Activated naive CD4-positive, alpha-beta T cell treated with anti-CD3 and anti-CD28 coated beads, Interleukin-2, amount 50 U/mL, for 24 hours (primary cell): ENCODE measurements around the gene IPPK.
A peak's percentile ranks its signal among the peaks of the same experiment; 100 is the strongest.

Experiments used
- H3K27ac Mint-ChIP-seq: one replicate; pipeline ENCODE4 v1.8.0; 2021; ENCODE audit warnings: mild to moderate bottlenecking, mixed read lengths
- H3K27me3 Mint-ChIP-seq: one replicate; pipeline ENCODE4 v1.8.0; 2021; ENCODE audit warnings: mixed read lengths
- H3K36me3 Mint-ChIP-seq: one replicate; pipeline ENCODE4 v1.8.0; 2021; ENCODE audit warnings: mixed read lengths
- H3K4me1 Mint-ChIP-seq: one replicate; pipeline ENCODE4 v1.8.0; 2021; ENCODE audit warnings: mixed read lengths
- H3K4me3 Mint-ChIP-seq: one replicate; pipeline ENCODE4 v1.8.0; 2021; ENCODE audit warnings: mild to moderate bottlenecking, mixed read lengths
- H3K9me3 Mint-ChIP-seq: one replicate; pipeline ENCODE4 v1.8.0; 2021; ENCODE audit warnings: mixed read lengths

IPPK gene

DNA sequence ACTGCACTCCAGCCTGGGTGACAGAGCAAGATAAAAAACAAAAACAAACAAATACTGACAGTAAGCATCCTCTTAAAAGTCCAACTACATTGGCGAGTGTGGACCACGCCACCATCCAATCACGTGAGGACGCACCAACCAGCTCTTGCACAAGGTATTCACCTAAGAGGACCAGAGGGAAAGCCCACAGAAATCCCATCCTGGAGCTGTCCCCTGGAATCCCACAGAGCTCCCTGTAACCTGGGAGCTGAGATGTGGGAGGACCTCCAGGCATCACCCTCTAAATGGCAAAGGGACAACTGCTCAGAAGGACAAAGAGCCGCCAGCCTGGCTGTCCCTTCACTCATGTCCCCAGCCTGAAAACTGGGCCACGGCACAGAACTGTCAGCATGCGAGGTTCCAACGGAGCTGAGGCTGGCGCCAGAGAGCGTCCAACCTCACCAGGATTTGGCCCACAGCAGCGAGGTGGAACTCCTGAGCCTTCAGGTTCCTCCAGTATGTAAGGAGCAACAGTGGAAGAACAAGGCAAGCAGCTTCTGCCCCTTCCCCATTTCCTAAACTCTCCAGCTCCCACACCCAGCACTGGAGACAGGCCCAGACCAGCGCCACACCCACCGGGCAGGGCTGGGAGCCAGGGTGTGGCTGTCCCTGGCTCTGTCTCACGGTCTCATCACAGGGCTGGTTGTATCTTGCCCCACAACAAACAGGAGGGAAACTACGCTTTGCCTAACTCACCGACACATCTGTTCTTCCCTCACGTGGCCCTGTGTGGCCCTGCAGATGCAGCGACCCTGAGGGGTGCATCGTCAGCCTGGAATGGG lies 15.2 kb downstream of the IPPK start:
- Mint-ChIP-seq H3K4me1 (no peaks in the 10 kb centered on the region), H3K36me3 (peaks cover 7% of the 10 kb centered on the region), H3K4me3 (no peak overlapping the region), H3K9me3 (no peaks in the 10 kb centered on the region), H3K27ac (no peak overlapping the region), H3K27me3 (no peaks in the 10 kb centered on the region)

DNA sequence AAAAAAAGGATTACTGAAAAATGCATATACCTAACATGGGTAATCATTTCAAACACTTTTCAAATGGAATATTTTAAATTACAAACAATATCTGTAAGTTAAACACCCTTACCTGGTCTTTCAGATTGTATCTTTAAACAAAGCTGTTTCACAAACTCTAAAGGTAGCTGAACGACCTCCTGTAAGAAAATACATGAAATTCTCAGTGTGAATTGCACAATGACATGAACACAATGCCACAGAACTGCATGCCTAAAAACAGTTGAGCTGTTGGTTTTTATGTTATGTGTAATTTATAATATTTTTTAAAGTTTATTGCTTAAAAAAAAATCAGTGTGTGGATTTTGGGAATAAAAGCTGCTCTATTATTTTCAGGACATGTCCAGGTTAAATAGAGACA lies 17.5 kb downstream of the IPPK start:
- Mint-ChIP-seq H3K27me3 (no peaks in the 10 kb centered on the region), H3K36me3 (peaks cover 15% of the 10 kb centered on the region), H3K9me3 (no peaks in the 10 kb centered on the region), H3K4me3 (no peak overlapping the region), H3K4me1 (no peaks in the 10 kb centered on the region), H3K27ac (no peak overlapping the region)

DNA sequence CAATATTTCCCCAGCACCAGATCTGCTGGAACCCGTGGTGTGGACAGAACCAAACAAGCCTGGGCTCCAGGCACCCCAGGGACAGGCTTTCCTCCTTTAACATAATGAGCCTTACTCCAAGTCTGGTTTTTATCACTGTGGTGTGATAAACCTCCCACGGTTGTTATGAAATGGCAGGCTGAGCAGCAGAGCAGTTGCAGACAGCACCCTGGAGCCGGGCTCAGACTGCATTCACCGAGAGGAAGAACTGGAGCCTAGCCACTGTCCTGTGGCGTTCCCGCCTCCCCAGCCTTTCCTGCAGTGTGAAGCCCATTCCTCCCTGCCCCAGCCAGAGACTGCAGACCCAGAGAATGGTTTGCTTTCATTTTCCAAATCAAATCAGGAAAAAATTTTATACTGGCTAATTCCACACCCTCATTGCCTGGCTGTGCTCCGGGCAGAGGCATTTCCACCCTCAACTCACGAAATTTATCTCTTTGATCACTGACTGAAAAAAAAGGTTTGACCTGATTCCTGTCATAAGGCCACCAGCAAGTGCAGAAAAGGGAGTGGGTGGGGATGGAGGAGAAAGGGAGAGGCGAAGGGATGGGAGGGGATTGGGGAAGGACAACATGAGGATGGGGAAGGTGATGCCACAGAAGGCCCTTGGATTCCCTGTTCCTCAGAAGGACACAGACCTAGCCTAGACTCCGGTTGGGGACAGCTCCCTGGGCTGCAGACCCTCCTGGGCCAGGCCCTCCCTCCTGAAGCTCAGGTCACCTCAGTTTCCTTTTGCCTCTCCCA lies 18.9 kb downstream of the IPPK start:
- Mint-ChIP-seq H3K9me3 (peaks cover 3% of the 10 kb centered on the region), H3K4me1 (no peaks in the 10 kb centered on the region), H3K4me3 (no peak overlapping the region), H3K27me3 (no peaks in the 10 kb centered on the region), H3K36me3 (peaks cover 26% of the 10 kb centered on the region), H3K27ac (no peak overlapping the region)

DNA sequence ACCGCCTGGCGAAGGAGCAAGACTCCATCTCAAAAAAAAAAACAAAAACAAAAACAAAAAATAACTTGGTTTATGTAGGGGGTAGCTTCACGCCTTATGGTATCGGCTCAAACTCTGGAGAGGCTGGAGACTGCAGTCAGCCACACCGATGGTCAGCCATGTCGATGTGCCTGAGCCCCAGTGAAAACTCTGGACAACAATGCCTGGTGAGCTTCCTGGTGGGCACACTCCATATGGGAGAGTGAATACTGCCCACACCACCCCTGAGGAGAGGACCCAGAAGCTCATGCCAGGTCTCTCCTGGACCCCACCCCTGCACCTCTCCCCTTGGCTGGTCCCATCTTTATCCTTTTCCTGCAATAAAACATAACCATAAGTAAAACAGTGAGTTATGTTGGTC lies 19.6 kb downstream of the IPPK start:
- Mint-ChIP-seq H3K4me1 (no peaks in the 10 kb centered on the region), H3K27me3 (no peaks in the 10 kb centered on the region), H3K27ac (no peak overlapping the region), H3K9me3 (peaks cover 8% of the 10 kb centered on the region), H3K4me3 (no peak overlapping the region), H3K36me3 (peaks cover 31% of the 10 kb centered on the region)

DNA sequence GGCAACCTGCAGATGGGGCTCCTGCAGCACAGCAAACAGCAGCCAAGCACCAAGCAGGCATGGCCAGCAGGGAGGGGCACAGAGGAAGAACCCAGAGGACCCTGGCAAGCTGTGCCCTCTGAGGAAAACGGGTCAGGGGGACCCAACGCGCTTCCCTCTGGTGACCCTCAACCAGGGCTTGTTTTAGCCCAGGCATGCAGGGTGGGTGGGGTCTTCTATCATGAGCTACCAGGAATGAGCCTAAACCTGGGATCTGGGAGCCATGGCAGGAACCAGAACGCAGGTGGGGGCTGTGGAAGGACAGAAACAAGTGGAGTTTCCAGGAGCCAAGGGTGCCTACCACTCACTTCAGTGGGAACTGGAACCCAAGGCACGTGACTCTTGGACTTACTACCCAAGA lies 20.9 kb downstream of the IPPK start:
- Mint-ChIP-seq H3K4me1 (no peaks in the 10 kb centered on the region), H3K9me3 (peaks cover 8% of the 10 kb centered on the region), H3K4me3 (no peak overlapping the region), H3K36me3 (peaks cover 41% of the 10 kb centered on the region), H3K27ac (no peak overlapping the region), H3K27me3 (no peaks in the 10 kb centered on the region)

DNA sequence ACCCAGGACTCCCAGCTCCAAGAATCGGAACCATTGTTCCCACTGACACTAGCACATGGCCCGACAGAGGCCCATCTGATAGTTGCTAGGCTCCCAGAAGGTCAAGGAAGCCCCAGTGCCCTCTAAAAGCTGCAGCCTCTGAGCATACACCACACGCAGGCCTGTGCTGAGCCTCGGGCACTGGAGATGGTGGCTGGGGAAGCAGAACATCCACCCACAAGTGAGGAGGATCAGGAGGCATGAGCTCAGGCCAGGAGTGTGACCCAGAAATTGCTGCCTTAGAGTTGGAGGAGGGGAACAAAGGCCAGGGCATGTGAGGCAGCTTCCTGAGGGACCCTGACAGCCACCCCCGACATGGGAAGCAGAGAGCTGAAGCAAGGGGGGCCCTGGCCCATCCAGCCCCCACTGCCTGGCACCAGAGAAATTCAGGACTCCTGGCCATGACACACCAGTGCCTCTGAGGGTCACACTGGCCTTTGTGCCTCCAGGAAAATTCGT lies 21.4 kb downstream of the IPPK start:
- Mint-ChIP-seq H3K4me1 (no peaks in the 10 kb centered on the region), H3K36me3 (peaks cover 44% of the 10 kb centered on the region), H3K4me3 (no peak overlapping the region), H3K9me3 (peaks cover 8% of the 10 kb centered on the region), H3K27ac (no peak overlapping the region), H3K27me3 (no peaks in the 10 kb centered on the region)

DNA sequence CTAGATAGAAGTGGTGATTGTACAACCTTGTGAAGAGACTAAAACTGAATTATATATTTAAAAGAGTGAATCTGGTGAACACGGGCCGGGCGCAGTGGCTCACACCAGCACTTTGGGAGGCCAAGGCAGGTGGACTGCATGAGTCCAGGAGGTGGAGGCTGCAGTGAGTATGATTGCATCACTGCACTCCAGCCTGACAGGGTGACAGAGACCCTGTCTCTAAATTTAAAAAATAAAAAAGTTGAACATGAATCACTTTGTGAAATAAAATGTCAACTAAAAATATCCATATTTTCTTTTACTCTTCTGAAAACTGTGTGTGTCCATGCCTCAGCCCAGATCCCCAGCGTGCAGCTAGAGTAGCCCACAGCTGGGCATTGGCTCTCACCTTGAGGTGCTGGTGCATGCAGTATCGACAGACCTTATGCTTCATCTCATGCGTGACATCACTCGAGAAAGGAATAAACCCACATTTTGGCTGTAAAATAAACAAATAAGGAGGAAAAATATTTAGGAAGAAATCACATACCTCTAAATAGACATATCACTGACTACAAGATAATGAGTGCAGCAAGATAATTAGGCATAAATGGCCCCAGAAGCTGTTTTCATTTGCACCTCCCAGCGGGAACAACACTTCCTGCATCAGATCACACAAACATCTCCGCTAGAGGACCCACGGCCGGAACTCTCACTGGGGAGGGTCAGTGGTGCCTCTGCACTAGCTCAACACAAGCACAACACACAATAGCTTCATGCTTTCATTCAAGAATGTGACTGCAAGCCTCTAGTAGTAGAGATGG lies 22.1 kb downstream of the IPPK start:
- H3K9me3 Mint-ChIP-seq: peaks cover 8% of the 10 kb centered on the region
- no peak overlapping the region for H3K4me3 Mint-ChIP-seq
- H3K27ac Mint-ChIP-seq: no peak overlapping the region
- H3K36me3 Mint-ChIP-seq: peaks cover 44% of the 10 kb centered on the region
- no peaks in the 10 kb centered on the region for H3K4me1 Mint-ChIP-seq
- no peaks in the 10 kb centered on the region for H3K27me3 Mint-ChIP-seq

DNA sequence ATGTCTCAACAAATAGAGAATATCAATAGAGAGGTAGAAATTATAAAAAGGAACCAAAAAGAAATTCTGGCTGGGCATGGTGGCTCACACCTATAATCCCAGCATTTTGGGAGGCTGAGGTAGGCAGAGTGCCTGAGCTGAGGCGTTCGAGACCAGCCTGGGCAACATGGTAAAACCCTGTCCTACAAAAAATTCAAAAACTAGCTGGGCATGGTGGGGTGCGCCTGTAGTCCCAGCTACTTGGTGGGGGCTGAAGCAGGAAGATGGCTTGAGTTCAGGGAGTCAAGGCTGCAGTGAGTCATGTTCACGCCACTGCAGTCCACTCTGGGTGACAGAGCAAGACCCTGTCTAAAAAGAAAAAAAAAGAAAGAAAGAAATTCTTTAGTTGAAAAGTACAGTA lies 24.9 kb downstream of the IPPK start:
- peaks cover 8% of the 10 kb centered on the region for H3K9me3 Mint-ChIP-seq
- H3K4me1 Mint-ChIP-seq: no peaks in the 10 kb centered on the region
- H3K27ac Mint-ChIP-seq: no peak overlapping the region
- peaks cover 44% of the 10 kb centered on the region for H3K36me3 Mint-ChIP-seq
- H3K27me3 Mint-ChIP-seq: no peaks in the 10 kb centered on the region
- no peak overlapping the region for H3K4me3 Mint-ChIP-seq

DNA sequence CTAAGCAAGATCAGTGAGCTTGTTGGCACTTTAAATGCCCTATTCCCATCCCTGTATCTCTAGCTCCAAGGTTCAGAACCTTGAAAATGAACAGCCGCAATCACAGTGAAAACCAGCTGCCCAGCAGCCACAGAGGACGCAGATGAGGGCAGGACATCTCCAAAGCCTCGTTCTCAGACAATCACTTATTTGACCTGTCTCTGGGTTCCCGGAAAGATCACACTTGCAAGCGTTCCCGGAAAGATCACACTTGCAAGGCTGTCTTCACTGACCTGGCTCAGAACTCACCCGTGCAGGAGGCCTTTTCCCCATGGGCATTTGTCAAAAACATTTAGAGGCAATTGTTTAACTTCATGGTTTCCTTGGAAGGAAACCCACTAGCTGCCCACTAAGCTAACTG lies 25.7 kb downstream of the IPPK start:
- H3K36me3 Mint-ChIP-seq: peaks cover 44% of the 10 kb centered on the region
- H3K4me1 Mint-ChIP-seq: no peaks in the 10 kb centered on the region
- H3K4me3 Mint-ChIP-seq: no peak overlapping the region
- peak overlapping the region; percentile 30 for H3K27ac Mint-ChIP-seq
- no peaks in the 10 kb centered on the region for H3K27me3 Mint-ChIP-seq
- H3K9me3 Mint-ChIP-seq: peaks cover 8% of the 10 kb centered on the region

DNA sequence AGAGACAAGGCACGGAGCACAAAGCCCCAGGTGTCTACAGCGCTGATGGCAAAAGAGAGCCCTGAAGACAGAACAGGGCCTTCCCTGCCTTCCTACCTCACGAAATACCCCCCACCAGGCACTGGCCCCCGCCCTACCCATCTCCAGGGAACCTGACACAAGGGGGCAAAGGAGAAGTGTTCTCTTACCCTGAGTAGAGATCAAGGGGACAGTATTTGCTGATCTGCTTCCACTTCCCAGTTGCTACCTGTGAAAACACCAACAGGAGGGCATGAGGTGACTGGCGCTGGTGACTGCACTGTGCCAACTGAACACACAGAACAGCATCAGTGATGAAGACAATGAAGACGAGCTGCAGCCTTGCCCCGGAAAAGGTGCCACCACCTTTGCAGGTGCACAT lies 27.4 kb downstream of the IPPK start:
- Mint-ChIP-seq H3K36me3 (peaks cover 40% of the 10 kb centered on the region), H3K4me1 (no peaks in the 10 kb centered on the region), H3K27ac (no peak overlapping the region), H3K9me3 (peaks cover 8% of the 10 kb centered on the region), H3K4me3 (no peak overlapping the region), H3K27me3 (no peaks in the 10 kb centered on the region)

DNA sequence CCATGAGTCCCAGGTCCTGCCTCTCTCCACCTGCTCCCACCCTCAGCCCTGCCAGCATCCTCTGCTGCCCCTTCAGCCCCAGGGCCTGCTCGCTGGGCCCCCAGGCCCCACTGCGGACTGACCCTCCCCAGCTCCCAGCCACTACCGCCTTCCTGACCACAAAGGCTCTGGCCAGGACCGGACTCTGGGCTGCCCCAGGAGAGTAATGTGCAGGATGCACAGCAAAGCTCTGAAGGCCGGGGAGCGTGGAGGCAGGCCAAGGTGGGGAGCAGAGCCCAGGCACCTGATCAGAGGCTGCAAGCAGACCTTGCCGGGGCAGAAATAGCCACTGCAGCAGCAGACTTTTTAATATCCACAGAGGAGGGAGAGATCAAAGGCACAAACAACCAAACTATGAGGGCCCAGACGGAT lies 27.9 kb downstream of the IPPK start:
- H3K9me3 Mint-ChIP-seq: peaks cover 8% of the 10 kb centered on the region
- H3K27me3 Mint-ChIP-seq: no peaks in the 10 kb centered on the region
- H3K4me3 Mint-ChIP-seq: no peak overlapping the region
- no peak overlapping the region for H3K27ac Mint-ChIP-seq
- peaks cover 34% of the 10 kb centered on the region for H3K36me3 Mint-ChIP-seq
- no peaks in the 10 kb centered on the region for H3K4me1 Mint-ChIP-seq

DNA sequence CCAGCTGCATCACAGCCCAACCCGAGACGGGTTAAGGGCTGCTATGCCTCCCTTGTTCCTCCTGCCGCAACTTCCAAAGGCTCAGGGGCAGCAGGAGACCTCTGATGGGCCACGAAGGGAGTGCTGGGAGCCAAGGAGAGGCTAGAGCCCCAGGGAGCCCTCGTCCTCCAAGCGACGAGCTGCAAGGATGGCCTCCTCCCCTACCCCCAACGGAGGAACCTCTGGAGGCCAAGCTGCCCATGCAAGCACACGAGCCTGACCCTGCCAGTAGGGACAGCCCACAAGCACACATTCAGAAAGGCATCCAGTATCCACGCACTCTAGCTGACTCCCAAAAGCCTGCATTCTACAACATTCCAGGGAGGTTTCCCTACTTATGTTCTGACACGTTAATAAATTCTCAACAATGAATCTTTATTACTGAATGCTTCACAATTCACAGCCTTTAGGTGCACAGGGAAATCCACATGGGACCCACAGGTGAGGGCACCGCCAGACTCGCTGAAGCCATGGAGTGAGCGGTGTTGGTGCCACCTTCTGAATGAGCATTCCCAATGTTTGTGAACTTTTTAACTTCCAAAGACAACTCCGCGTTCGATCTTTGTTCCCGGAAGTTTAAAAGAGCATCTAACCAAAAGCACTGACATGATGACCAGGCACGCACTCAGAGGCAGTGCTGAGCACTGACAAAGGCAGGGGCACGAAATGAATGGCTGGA lies 28.7 kb downstream of the IPPK start:
- Mint-ChIP-seq H3K27me3 (no peaks in the 10 kb centered on the region), H3K27ac (no peak overlapping the region), H3K4me1 (no peaks in the 10 kb centered on the region), H3K36me3 (peaks cover 30% of the 10 kb centered on the region), H3K9me3 (peaks cover 7% of the 10 kb centered on the region), H3K4me3 (no peak overlapping the region)

DNA sequence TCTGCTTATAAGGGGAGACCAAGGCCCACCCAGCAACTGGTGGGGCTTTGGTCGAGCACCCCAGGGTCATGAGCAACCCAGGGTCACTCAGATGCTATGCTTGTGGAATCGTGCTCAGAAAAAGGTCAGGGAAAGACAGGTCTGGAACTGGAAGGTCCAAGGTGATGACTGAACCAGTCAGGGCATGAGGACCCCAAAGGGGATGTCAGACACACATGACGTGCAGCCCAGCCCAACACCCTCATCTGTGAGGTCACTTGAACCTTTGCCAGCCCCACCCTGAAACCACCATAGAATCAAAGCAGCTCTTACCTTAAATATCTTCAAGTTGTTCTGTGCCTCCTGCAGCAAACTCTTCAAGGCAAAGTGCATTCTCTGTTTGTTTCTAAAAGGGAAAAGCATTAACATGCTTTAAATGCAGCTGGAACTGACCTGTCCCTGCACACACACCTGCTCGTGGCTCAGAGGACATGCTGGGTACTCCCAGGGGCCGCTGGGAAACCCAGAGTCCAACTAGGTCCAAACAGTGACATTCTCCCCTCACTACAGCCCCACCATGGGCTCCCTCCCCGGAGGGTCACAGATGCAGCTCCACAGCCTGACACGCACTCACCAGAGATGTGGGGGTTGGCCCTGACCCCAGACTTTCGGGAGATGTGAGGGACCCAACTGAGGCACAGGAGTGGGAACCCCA lies 29.4 kb downstream of the IPPK start:
- Mint-ChIP-seq H3K36me3 (peaks cover 24% of the 10 kb centered on the region), H3K27ac (no peak overlapping the region), H3K9me3 (no peaks in the 10 kb centered on the region), H3K4me3 (no peak overlapping the region), H3K4me1 (no peaks in the 10 kb centered on the region), H3K27me3 (no peaks in the 10 kb centered on the region)

DNA sequence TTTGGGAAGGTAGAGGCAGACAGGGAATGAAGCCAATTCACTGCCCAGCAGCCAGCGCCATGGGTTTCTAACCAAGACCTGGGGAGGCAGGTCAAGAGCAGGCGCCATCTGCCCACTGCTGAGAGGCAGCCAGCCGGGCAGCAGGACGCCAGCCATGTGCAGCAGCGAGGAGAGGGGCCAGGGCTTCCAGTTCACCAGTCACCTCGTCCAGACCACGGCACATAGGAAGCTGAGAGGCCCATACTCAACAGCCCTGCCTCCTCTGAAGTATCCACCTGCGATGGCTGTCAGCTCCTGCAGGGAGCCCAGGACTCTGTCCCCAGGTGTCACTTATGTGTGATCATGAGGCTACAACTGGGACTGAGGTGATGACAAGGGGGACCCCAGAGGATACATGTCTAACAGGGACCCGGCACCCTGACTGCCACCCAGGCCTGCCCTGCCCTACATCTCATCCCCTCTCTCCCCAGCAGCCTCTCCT lies 30.1 kb downstream of the IPPK start:
- no peaks in the 10 kb centered on the region for H3K4me1 Mint-ChIP-seq
- peaks cover 17% of the 10 kb centered on the region for H3K36me3 Mint-ChIP-seq
- no peak overlapping the region for H3K27ac Mint-ChIP-seq
- no peak overlapping the region for H3K4me3 Mint-ChIP-seq
- no peaks in the 10 kb centered on the region for H3K9me3 Mint-ChIP-seq
- H3K27me3 Mint-ChIP-seq: no peaks in the 10 kb centered on the region
